ENCODE data around the gene HSFX4. TPM values are rescaled to one million over a fixed set of nuclear protein-coding genes. Genes with fewer than 3 reads are reported as not detected.
"Not testable (repeated sequence)": the region's sequence is repeated elsewhere in the genome, so short reads cannot be mapped to it uniquely, and the experiment has no call there.

Gene HSFX4
- total RNA-seq, 4 donors from 2014 or later = not detected

GRCh38 chrX:149909324-149910177 is 19.8 kb upstream of the HSFX4 start:
- no peak for DNase-seq (ENCODE audit: low spot score in 2 of 2)
- TF ChIP-seq CTCF (IDR thresholded peaks at IDR 0.05) = no peak
- intact Hi-C loops (cut with DNase I; ENCODE audit: low total_unique reads) = no loop called here
- no peak overlapping the region for H3K4me3 ChIP-seq (ENCODE audit: low read depth, poor library complexity, severe bottlenecking)
- WGBS, 2 donors = 70 to 75% methylated on average over 3 to 4 of the region's 4 CpGs

- no peak overlapping the region for H3K4me3 ChIP-seq (ENCODE audit: low read depth, poor library complexity, severe bottlenecking)
- 83% methylated on average over 9 of the region's 9 CpGs for WGBS, 2 donors
- TF ChIP-seq POLR2A (IDR thresholded peaks at IDR 0.05) (no peak), CTCF (IDR thresholded peaks at IDR 0.05) (no peak)
- no peak for DNase-seq (ENCODE audit: low spot score in 2 of 2)
- intact Hi-C loops (cut with DNase I; ENCODE audit: low total_unique reads) = no loop called here
Measured at GRCh38 chrX:149910178-149910695, 19.1 kb upstream of the HSFX4 start.

GRCh38 chrX:149916745-149917392 is 12.5 kb upstream of the HSFX4 start:
- intact Hi-C loops (cut with DNase I; ENCODE audit: low total_unique reads) = no loop called here
- TF ChIP-seq POLR2A (IDR thresholded peaks at IDR 0.05) (no peak), CTCF (IDR thresholded peaks at IDR 0.05) (no peak)
- no peak for DNase-seq (ENCODE audit: low spot score in 2 of 2)
- no peak overlapping the region for H3K4me3 ChIP-seq (ENCODE audit: low read depth, poor library complexity, severe bottlenecking)
- WGBS, 2 donors = 74 to 84% methylated on average over 3 of the region's 3 CpGs

- DNase-seq (ENCODE audit: low spot score in 2 of 2); intact Hi-C loops (cut with DNase I; ENCODE audit: low total_unique reads); H3K4me3 ChIP-seq (ENCODE audit: low read depth, poor library complexity, severe bottlenecking): not testable (repeated sequence)
- no CpG with 5 or more reads among the region's 4 CpGs for WGBS, 2 donors
Measured at GRCh38 chrX:149923836-149924235, 5.5 kb upstream of the HSFX4 start.

GRCh38 chrX:149924434-149924833 is 4.9 kb upstream of the HSFX4 start:
- DNase-seq (ENCODE audit: low spot score in 2 of 2); intact Hi-C loops (cut with DNase I; ENCODE audit: low total_unique reads); H3K4me3 ChIP-seq (ENCODE audit: low read depth, poor library complexity, severe bottlenecking): not testable (repeated sequence)
- no CpG with 5 or more reads among the region's 5 CpGs for WGBS, 2 donors

- WGBS, 2 donors = no CpG with 5 or more reads among the region's 8 CpGs
- DNase-seq (ENCODE audit: low spot score in 2 of 2); H3K4me3 ChIP-seq (ENCODE audit: low read depth, poor library complexity, severe bottlenecking); intact Hi-C loops (cut with DNase I; ENCODE audit: low total_unique reads): not testable (repeated sequence)
Measured at GRCh38 chrX:149927245-149927963, 2.0 kb upstream of the HSFX4 start.

- H3K4me3 ChIP-seq (ENCODE audit: low read depth, poor library complexity, severe bottlenecking); intact Hi-C loops (cut with DNase I; ENCODE audit: low total_unique reads); DNase-seq (ENCODE audit: low spot score in 2 of 2): not testable (repeated sequence)
- WGBS, 2 donors = no CpG with 5 or more reads among the region's 1 CpG
Measured at GRCh38 chrX:149927964-149928258, 1.5 kb upstream of the HSFX4 start.

GRCh38 chrX:149928635-149929034 is 738 bp upstream of the HSFX4 start:
- H3K4me3 ChIP-seq (ENCODE audit: low read depth, poor library complexity, severe bottlenecking); DNase-seq (ENCODE audit: low spot score in 2 of 2); intact Hi-C loops (cut with DNase I; ENCODE audit: low total_unique reads): not testable (repeated sequence)
- WGBS, 2 donors = no CpG with 5 or more reads among the region's 1 CpG

- H3K4me3 ChIP-seq (ENCODE audit: low read depth, poor library complexity, severe bottlenecking); intact Hi-C loops (cut with DNase I; ENCODE audit: low total_unique reads); DNase-seq (ENCODE audit: low spot score in 2 of 2): not testable (repeated sequence)
- WGBS, 2 donors = 22 to 50% methylated on average over 1 of the region's 4 CpGs
Measured at GRCh38 chrX:149931355-149931754, 2.0 kb downstream of the HSFX4 start.

- intact Hi-C loops (cut with DNase I; ENCODE audit: low total_unique reads); DNase-seq (ENCODE audit: low spot score in 2 of 2); H3K4me3 ChIP-seq (ENCODE audit: low read depth, poor library complexity, severe bottlenecking): not testable (repeated sequence)
- WGBS, 2 donors = 21 to 81% methylated on average over 2 of the region's 2 CpGs
Measured at GRCh38 chrX:149932150-149932549, 2.8 kb downstream of the HSFX4 start.

GRCh38 chrX:149932970-149933369 is 3.6 kb downstream of the HSFX4 start:
- intact Hi-C loops (cut with DNase I; ENCODE audit: low total_unique reads); H3K4me3 ChIP-seq (ENCODE audit: low read depth, poor library complexity, severe bottlenecking); DNase-seq (ENCODE audit: low spot score in 2 of 2): not testable (repeated sequence)
- WGBS, 2 donors = no CpG with 5 or more reads among the region's 5 CpGs
